ENCODE measurements around the gene POU3F1.

- TF ChIP-seq, protein P1, sequence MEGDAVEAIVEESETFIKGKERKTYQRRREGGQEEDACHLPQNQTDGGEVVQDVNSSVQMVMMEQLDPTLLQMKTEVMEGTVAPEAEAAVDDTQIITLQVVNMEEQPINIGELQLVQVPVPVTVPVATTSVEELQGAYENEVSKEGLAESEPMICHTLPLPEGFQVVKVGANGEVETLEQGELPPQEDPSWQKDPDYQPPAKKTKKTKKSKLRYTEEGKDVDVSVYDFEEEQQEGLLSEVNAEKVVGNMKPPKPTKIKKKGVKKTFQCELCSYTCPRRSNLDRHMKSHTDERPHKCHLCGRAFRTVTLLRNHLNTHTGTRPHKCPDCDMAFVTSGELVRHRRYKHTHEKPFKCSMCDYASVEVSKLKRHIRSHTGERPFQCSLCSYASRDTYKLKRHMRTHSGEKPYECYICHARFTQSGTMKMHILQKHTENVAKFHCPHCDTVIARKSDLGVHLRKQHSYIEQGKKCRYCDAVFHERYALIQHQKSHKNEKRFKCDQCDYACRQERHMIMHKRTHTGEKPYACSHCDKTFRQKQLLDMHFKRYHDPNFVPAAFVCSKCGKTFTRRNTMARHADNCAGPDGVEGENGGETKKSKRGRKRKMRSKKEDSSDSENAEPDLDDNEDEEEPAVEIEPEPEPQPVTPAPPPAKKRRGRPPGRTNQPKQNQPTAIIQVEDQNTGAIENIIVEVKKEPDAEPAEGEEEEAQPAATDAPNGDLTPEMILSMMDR (conservative IDR thresholded peaks at IDR 0.05; ENCODE audit: low read length) = no peak
- TF ChIP-seq EZH2phosphoT487 (IDR thresholded peaks at IDR 0.05; ENCODE audit: borderline replicate concordance, low read depth, low read length) = no peak
These were observed 15.7 kb downstream of the POU3F1 start for GRCh38 chr1:38030596-38031512.
